ENCODE data around the gene CDH24. TPM values are rescaled to one million over a fixed set of nuclear protein-coding genes. Genes with fewer than 3 reads are reported as not detected.

CDH24 gene
- total RNA-seq, 1 experiment from 2014 or later = 5.0 TPM

DNA sequence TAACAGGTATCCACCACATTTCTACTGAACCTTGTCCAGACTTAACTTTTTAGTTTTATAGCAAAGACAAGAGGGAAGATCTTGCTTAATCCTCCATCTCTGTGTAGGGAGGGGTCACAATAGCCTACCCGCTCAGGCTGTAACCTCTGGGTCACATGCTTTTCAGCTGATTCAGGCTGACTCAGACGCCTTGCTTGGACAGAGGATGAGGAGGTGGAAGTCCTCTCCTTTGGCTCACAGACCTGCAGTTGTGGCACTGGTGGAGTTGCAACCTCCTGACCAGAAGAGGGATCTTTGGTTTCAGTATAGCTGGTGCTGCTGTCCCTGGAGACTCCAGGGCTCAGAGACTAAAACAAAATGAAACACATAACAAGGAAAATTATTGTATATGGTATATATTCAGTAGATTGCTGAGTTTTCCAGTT is 21.4 kb upstream of the CDH24 start:
- H3K36me3 Mint-ChIP-seq (ENCODE audit: insufficient read depth, unreplicated experiment) = peaks cover 59% of the 10 kb centered on the region
- intact Hi-C loops (cut with micrococcal nuclease; ENCODE audit: unreplicated experiment) = no loop called here
- TF ChIP-seq, protein P1, sequence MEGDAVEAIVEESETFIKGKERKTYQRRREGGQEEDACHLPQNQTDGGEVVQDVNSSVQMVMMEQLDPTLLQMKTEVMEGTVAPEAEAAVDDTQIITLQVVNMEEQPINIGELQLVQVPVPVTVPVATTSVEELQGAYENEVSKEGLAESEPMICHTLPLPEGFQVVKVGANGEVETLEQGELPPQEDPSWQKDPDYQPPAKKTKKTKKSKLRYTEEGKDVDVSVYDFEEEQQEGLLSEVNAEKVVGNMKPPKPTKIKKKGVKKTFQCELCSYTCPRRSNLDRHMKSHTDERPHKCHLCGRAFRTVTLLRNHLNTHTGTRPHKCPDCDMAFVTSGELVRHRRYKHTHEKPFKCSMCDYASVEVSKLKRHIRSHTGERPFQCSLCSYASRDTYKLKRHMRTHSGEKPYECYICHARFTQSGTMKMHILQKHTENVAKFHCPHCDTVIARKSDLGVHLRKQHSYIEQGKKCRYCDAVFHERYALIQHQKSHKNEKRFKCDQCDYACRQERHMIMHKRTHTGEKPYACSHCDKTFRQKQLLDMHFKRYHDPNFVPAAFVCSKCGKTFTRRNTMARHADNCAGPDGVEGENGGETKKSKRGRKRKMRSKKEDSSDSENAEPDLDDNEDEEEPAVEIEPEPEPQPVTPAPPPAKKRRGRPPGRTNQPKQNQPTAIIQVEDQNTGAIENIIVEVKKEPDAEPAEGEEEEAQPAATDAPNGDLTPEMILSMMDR (IDR thresholded peaks at IDR 0.05; ENCODE audit: unreplicated experiment) = no peak
- BruUV-seq (replicated peaks) = no TSS peak
- peak; percentile 40 for DNase-seq
- no peaks in the 10 kb centered on the region for H3K27me3 Mint-ChIP-seq (ENCODE audit: unreplicated experiment)
- CTCF ChIA-PET = interaction anchor here (0.7 to 3.2 kb wide), 3 partner anchors 10 to 16 kb away, joined by 3 to 11 read pairs (median 11); partner anchors contain the start of genes ACIN1 and C14orf119
- no peak overlapping the region for H3K27ac Mint-ChIP-seq (ENCODE audit: unreplicated experiment)
- no peak overlapping the region for H3K4me3 Mint-ChIP-seq (ENCODE audit: low read depth, unreplicated experiment)
- H3K9me3 Mint-ChIP-seq (ENCODE audit: low read depth, unreplicated experiment) = no peaks in the 10 kb centered on the region
- peaks cover 23% of the 10 kb centered on the region for H3K4me1 Mint-ChIP-seq (ENCODE audit: low read depth, unreplicated experiment)

DNA sequence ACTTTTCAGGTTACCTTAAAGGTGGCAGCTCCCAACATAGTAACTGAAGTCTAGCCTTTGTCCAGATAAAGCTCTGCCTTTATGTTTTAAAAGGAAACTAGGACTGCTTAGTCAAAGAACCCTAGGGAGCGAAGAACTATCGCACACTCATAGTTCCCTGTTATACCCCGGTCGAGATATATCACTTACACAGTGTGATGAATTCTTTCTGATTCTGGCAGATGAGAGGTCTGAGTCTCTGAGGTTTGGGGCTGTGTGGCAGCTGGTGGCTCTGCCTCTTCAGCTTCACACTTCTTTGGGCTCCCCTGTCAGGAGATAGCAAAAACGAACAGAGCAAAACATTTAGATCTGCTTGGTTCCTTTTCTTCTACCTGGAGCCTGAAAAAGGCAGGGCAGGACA is 20.6 kb upstream of the CDH24 start:
- Mint-ChIP-seq H3K9me3 (ENCODE audit: low read depth, unreplicated experiment) (no peaks in the 10 kb centered on the region), H3K4me3 (ENCODE audit: low read depth, unreplicated experiment) (no peak overlapping the region), H3K4me1 (ENCODE audit: low read depth, unreplicated experiment) (peaks cover 23% of the 10 kb centered on the region), H3K27ac (ENCODE audit: unreplicated experiment) (no peak overlapping the region), H3K36me3 (ENCODE audit: insufficient read depth, unreplicated experiment) (peaks cover 63% of the 10 kb centered on the region), H3K27me3 (ENCODE audit: unreplicated experiment) (no peaks in the 10 kb centered on the region)
- TF ChIP-seq, protein P1 (IDR thresholded peaks at IDR 0.05; ENCODE audit: unreplicated experiment) = no peak
- intact Hi-C loops (cut with micrococcal nuclease; ENCODE audit: unreplicated experiment) = loop anchor here (2.0 kb wide), 1 partner anchor 109 kb away; no protein-coding TSS in a partner anchor
- BruUV-seq (replicated peaks) = no TSS peak
- CTCF ChIA-PET = interaction anchor here (2.5 to 3.2 kb wide), 2 partner anchors 9 to 17 kb away, joined by 11 read pairs; partner anchors contain the start of genes ACIN1 and C14orf119
- DNase-seq = no peak

DNA sequence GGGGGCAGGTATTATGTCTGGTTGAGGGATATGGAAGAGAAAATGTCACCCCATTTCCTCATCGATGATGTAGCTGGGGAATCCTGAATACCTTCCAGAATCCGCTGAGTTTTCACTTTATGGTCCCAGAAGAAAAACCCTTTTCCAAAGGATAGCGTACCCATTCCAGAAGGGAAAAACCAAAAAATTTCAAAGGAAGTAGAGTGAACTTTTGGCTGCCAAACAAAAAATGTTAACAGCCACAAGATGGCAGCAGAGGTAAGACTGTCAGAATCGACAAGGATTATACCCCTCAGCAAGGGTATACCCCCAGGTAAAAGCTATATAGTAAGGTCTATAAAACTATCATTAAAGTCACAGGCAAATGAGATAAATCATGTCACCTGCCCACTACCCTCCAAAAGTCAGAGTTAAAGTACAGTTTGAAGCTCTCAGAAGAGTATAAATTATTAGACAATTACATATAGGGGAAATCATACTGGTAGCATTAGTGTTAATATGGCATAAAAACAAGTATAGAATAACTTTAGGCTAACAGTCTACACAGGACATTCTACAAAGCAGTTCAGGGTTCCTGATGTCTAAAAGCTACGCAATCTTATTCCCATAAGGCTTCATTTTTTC is 19.6 kb upstream of the CDH24 start:
- no TSS peak for BruUV-seq (replicated peaks)
- DNase-seq = no peak
- intact Hi-C loops (cut with micrococcal nuclease; ENCODE audit: unreplicated experiment) = loop anchor here (2.0 kb wide), 1 partner anchor 110 kb away; no protein-coding TSS in a partner anchor
- TF ChIP-seq, protein P1 (IDR thresholded peaks at IDR 0.05; ENCODE audit: unreplicated experiment) = peak; percentile 36
- Mint-ChIP-seq H3K4me3 (ENCODE audit: low read depth, unreplicated experiment) (no peak overlapping the region), H3K27ac (ENCODE audit: unreplicated experiment) (no peak overlapping the region), H3K9me3 (ENCODE audit: low read depth, unreplicated experiment) (no peaks in the 10 kb centered on the region), H3K27me3 (ENCODE audit: unreplicated experiment) (no peaks in the 10 kb centered on the region), H3K36me3 (ENCODE audit: insufficient read depth, unreplicated experiment) (peaks cover 69% of the 10 kb centered on the region), H3K4me1 (ENCODE audit: low read depth, unreplicated experiment) (peaks cover 29% of the 10 kb centered on the region)
- CTCF ChIA-PET = interaction anchor here (1.4 to 3.2 kb wide), 4 partner anchors 8 to 44 kb away, joined by 4 to 11 read pairs (median 8); partner anchors contain the start of genes ACIN1 and C14orf119

DNA sequence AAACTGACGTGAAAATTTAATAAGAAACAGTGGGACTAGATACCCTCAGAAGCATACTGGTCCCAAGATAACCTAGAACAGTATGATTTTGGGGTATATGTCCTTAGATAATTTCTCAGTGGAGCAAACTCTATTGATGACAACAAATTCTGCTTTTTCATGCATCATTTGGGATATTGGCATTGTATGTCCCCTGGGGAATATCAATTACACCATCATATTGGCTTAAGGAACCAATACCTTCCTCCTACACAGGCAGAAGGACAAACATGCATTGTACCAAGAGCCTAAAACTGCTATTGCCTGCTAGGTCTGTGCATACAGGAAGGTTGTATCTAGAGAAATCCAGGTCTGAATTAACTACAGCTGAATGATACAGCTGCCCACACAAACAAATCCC is 17.6 kb upstream of the CDH24 start:
- Mint-ChIP-seq H3K36me3 (ENCODE audit: insufficient read depth, unreplicated experiment) (peaks cover 70% of the 10 kb centered on the region), H3K9me3 (ENCODE audit: low read depth, unreplicated experiment) (no peaks in the 10 kb centered on the region), H3K4me1 (ENCODE audit: low read depth, unreplicated experiment) (peaks cover 36% of the 10 kb centered on the region), H3K27me3 (ENCODE audit: unreplicated experiment) (no peaks in the 10 kb centered on the region), H3K4me3 (ENCODE audit: low read depth, unreplicated experiment) (no peak overlapping the region), H3K27ac (ENCODE audit: unreplicated experiment) (no peak overlapping the region)
- DNase-seq = no peak
- intact Hi-C loops (cut with micrococcal nuclease; ENCODE audit: unreplicated experiment) = no loop called here
- CTCF ChIA-PET = no interaction called here
- BruUV-seq (replicated peaks) = no TSS peak
- TF ChIP-seq, protein P1 (IDR thresholded peaks at IDR 0.05; ENCODE audit: unreplicated experiment) = no peak
